Right ventricle myocardium inferior (tissue), 1 donor: ENCODE results near the gene TINAGL1. TPM values are rescaled to one million over a fixed set of nuclear protein-coding genes. Genes with fewer than 3 reads are reported as not detected.
A peak's percentile ranks its signal among the peaks of the same experiment; 100 is the strongest.

Source experiments
- ATAC-seq: fragments of 200-7000 bp; cut with Tn5 transposase; one replicate; pipeline ENCODE4 v1.9.1; 2020; ENCODE audit warnings: mild to moderate bottlenecking, moderate library complexity
- DNase-seq: peaks from one replicate; pipeline ENCODE4 v3.0.0; 2021; ENCODE audit errors: missing footprints
- intact Hi-C: fragments of 100-400 bp; cut with DNase I; formaldehyde crosslinking; loops from one replicate; pipeline ENCODE4 v1.11.0; 2022
- total RNA-seq: library from RNA; stranded (reverse); fragmentation: NEBNext Ultra II Directional; extraction: Animal tissue kit (Norgen Biotek cat#: 25700); gene quantifications from one replicate; pipeline ENCODE4 v1.2.1, GENCODE V29; 2021
- donor health status: DM: no; HTN: yes; CAD: no; lungs with severe emphysema.

The TINAGL1 gene
- total RNA-seq, 1 donor from 2014 or later = 273 TPM

DNA sequence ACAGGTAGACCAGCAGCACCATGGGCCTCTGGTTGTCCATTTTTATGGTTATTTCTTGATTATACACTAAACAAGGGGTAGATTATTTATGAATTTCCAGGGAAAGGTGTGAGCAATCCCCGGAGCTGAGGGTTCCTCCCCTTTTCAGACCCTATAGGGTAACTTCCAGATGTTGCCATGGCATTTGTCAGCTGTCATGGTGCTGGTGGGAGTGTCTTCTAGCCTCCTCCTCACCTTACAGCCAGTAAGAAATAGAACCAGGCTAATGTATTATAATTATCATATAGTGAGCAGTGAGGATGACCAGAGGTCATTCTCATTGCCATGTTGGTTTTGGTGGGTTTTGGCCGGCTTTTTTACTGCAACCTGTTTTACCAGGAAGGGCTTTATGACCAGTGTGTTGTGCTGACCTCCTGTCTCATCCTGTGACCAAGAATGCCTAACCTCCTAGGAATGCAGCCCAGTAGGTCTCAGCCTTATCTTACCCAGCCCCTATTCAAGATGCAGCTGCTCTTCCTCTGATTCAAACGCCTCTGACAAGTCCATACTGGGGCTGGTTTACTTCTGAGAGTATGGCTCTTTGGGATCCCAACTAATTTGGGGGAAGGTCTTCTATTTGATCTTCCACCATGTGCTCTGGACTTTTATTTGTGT, 13.5 kb upstream of the TINAGL1 start:
- no peak for ATAC-seq
- DNase-seq = no peak
- intact Hi-C loops = loop anchor here (10.0 kb wide), 1 partner anchor 222 kb away; no protein-coding TSS in a partner anchor

GRCh38 chr1:31564606-31564989, 11.7 kb upstream of the TINAGL1 start:
- no peak for ATAC-seq
- intact Hi-C loops = loop anchor here (1.0 to 10.0 kb wide), 3 partner anchors 30 to 220 kb away; no protein-coding TSS in a partner anchor
- no peak for DNase-seq

GRCh38 chr1:31567956-31568570, 8.3 kb upstream of the TINAGL1 start:
- ATAC-seq (no peak), DNase-seq (no peak)
- intact Hi-C loops = loop anchor here (2.0 to 10.0 kb wide), 2 partner anchors 59 to 217 kb away; no protein-coding TSS in a partner anchor

DNA sequence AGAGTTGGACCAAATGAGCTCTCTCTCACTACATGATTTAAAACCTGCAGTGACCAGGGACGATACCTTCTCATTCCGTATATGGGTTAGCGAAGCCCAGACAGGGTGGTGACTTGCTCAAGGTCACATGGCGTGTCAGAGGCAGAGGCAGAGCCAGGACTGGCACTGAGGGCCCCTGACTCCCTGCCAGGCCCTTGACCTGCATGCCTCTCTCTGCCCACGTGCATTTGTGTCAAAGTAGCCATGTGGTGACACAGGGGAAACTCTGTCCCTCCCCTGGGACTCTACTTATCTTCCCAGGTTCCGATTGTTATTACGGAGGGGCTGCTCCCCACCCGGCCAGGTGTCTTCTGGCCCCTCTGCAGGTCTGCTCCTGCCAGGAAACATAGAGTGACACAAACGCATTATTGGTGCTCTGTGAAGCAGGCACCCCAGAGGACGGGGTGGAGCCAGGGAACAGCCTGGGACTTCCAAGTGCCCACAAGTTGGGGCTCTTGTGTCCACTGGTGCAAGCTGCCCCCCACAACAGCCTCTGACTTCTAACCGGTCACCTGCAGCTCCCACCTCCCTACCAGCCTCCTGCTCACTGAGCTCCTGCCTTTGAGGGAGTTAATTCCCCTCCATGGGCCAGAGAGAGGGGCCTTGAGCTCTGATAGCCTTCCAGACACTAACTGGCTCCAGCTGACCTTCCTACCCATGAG, 7.3 kb upstream of the TINAGL1 start:
- DNase-seq = no peak
- ATAC-seq = peak; percentile 87
- intact Hi-C loops = loop anchor here (2.0 to 10.0 kb wide), 2 partner anchors 58 to 216 kb away; no protein-coding TSS in a partner anchor

GRCh38 chr1:31569596-31570173, 6.6 kb upstream of the TINAGL1 start:
- ATAC-seq = no peak
- no peak for DNase-seq
- intact Hi-C loops = loop anchor here (2.0 to 10.0 kb wide), 2 partner anchors 57 to 215 kb away; no protein-coding TSS in a partner anchor

DNA sequence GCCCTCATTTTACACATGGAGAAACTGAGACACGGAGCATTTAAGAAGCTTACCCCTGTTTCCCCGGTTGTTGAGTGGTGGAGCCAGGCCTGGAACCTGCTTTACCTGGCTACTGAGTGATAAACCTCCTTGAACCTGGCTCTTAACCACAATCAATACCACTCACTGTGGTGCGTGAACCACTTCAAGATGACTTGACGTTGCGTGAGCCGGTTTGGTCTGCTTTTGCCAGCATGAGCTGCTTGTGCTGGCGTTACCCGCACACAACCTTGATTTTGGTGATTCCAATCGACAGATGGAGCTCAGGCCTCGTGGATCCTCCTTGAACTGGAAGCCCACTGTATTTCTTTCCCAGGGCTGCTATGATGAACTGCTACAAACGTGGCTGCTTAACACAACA, 6.1 kb upstream of the TINAGL1 start:
- no peak for ATAC-seq
- intact Hi-C loops = no loop called here
- DNase-seq = no peak

DNA sequence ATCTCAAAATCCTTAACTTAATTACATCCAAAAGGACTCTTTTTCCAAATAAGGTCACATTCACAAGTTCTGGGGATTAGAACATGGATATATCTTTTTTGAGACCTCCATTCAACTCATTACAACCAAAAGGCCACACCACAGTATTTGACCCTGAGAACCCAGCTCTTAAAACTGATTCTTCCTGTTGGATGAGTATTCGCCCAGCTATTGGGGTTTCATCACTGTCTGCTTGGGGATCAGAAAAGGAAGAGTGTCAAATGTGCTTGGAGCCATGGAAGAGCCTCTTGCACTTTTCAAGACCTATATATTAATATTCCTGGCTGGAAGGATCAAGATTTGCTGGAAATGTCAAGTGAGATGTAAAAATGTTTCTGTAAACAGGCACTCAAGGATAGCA, 5.4 kb upstream of the TINAGL1 start:
- intact Hi-C loops = no loop called here
- DNase-seq = no peak
- ATAC-seq = no peak

DNA sequence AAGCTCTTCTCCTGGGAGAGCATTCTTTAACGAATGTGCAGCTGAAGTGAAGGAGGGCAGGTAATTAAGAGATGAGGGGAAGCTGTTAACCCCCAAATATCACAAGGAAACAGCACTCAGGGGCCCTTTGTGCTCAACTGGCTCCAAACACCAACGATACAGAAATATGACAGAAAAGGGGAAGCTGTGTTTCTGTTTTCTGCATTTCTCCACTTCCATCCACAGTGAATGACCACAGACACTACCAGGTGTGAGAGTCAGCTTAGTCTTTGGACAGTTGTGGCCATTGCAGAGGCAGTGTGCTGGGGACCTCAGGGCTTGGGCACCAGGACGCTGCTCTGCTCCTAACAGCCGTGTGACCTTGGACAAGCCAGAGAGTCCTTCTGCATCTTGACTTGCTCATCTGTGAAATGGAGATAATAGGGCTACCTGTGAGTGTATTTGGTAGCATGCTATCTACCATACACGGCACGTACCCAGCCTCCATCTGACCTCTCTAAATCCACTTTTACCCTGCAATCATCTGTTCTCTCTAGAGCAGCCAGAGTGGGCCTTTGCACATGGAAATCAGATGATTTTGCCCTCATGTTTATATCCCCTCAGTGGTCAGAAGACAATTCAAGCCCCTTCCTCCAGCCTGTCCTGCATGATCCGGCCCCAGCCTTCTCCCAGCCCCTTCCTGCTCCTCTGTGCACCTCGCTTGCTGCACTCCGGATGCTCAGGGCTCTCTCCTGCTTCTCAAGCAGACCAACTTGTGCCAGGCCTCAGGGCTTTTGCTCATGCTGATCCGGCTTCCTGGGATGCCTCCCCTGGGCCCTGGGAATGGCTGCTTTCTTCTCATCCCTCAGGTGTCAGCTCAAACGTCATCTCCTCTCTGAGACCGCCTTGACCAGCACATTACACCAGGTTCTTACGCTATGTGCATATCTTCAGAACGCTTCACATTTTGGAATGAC, 4.7 kb upstream of the TINAGL1 start:
- no peak for DNase-seq
- ATAC-seq = no peak
- intact Hi-C loops = no loop called here

GRCh38 chr1:31572323-31573104, 3.8 kb upstream of the TINAGL1 start:
- DNase-seq (no peak), ATAC-seq (no peak)
- intact Hi-C loops = no loop called here

GRCh38 chr1:31573261-31573660, 3.1 kb upstream of the TINAGL1 start:
- DNase-seq = no peak
- intact Hi-C loops = no loop called here
- ATAC-seq = no peak

GRCh38 chr1:31574749-31575368, 1.5 kb upstream of the TINAGL1 start:
- intact Hi-C loops = no loop called here
- no peak for ATAC-seq
- DNase-seq = no peak

- DNase-seq = no peak
- intact Hi-C loops = no loop called here
- no peak for ATAC-seq
Observed at GRCh38 chr1:31575369-31576140, 760 bp upstream of the TINAGL1 start.

DNA sequence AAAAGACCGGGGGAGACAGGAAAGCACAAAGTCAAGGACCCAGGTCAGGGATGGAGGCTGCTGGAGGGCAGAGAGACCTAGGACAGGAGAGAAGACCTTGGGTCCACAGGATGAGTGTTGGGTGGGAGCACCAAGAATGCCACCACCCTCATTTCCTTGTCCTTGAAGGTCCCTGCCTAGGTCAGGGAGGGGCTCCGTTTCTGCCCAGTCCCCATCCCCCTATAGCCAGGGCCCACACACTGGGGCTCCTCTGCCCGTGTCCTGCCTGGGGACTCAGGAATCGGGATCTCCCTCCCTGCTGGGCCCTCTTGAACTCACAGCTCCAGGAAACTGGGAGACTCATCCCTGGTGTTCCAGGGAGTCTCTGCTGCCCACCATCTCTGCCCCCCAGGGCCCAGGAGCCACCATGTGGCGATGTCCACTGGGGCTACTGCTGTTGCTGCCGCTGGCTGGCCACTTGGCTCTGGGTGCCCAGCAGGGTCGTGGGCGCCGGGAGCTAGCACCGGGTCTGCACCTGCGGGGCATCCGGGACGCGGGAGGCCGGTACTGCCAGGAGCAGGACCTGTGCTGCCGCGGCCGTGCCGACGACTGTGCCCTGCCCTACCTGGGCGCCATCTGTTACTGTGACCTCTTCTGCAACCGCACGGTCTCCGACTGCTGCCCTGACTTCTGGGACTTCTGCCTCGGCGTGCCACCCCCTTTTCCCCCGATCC, 584 bp downstream of the TINAGL1 start:
- intact Hi-C loops = no loop called here
- no peak for DNase-seq
- no peak for ATAC-seq

- ATAC-seq (peak; percentile 17), DNase-seq (no peak)
- intact Hi-C loops = no loop called here
Observed at GRCh38 chr1:31577515-31578192, 1.3 kb downstream of the TINAGL1 start.

DNA sequence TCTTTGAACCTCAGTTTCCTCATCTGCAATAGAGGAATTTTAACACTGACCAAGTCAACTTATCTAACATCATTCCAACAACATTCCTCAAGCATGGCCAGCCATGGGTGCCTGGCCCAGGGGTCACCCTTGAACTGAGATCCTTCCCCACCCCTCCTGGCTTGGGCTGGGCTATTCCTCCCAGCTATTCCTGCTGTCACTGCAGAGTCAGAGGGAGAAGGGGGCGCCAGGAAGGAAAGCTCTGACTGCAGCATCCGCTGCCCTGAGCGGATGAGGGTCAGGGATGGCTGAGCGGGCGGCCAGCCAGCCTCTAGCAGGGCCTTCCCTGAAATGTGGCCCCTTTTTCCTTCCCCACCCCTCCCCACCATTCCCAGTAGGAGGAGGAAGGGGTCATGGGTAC, 3.1 kb downstream of the TINAGL1 start:
- intact Hi-C loops = no loop called here
- no peak for DNase-seq
- no peak for ATAC-seq
